Fibroblast of skin of abdomen (primary cell): ENCODE data around the gene PRL.
A peak's percentile ranks its signal among the peaks of the same experiment; 100 is the strongest.

Experiments
- DNase-seq: peaks from one replicate; pipeline ENCODE4 v3.0.0-alpha.2; 2013

Gene PRL

DNA sequence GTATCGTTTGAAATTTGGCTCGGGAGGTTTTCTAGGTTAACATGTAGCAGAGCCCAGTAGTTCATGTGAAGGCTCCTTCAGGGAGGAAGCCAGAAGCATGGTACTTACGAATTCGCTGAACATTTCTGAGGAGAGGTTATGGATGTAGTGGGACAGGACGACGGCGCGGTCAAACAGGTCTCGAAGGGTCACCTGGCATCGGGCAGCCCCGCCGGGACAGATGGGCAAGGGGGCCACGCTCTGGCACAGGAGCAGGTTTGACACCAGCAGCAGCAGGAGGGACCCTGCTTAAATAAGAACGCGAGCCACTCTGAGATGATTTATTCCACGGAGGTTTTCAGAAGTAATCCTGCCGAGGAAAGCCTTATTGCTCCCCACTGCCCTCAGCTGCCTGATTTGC is 2.5 kb downstream of the PRL start:
- DNase-seq = no peak

DNA sequence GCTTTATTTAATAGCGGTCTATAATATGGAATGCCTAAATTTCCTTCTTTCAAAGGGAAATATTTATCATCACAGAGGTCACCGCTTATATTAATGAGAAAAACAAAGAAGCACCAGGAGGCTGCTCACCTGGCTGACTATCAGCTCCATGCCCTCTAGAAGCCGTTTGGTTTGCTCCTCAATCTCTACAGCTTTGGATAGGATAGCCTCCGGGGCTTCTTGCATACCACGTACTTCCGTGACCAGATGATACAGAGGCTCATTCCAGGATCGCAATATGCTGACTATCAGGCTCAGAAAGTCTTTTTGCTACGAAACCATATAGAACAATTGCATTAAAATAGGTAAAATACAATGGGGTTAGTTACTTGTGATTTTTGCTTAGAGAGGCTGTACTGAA is 6.8 kb downstream of the PRL start:
- DNase-seq = no peak

DNA sequence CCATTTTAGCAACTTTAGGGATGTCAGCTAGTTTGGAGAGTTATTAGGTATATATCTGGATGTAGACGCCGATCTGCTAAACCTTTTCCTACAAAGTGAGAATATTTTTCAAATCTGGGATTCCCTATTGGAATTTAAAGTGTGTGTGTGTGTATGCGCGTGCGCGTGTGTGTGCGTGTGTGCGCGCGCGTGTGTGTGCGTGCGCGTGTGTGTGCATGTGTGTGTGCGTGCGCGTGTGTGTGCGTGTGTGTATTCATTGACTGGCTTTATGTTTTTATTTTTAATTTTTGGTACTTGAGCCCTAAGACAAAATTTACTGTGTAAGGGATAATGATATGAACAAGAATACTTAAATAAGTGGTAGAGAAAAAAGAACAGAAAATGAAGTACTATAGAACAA is 8.1 kb downstream of the PRL start:
- DNase-seq = no peak

- DNase-seq = no peak
Observed at GRCh38 chr6:22284666-22285065, 12.2 kb downstream of the PRL start.

DNA sequence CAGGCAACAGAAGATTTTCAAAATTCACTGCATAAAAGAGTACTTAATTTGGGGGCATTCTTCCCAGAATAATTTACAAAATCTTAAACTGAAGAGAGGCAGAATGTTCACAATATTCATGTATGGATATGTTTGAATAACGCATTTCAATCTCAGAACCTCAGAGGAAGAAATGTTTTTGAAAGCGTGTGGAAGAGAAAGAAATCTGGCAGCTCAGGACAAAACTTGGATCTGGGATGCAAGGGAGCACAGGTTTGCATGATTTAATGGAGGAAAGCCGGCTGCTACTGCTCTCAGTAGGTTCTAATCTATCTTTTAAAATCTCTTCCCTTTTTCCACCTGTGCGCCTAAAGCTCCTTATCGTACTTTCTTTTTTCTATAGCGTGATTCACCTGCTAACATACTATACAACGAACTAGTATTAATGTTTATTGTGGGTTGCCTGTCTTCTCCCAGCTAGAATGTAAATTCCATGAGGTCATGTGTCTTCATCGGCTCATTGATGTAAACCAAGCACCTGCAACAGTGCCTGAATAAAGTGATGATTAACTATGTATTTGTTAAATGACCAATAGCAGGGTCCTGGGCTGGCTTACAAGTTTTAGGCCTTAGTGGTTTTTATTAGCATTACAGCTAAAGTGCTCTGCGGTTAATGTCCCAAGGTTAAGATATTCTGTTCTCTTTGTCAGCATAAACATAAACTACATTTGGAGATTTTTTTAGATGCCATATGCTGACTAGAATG is 15.3 kb downstream of the PRL start:
- no peak for DNase-seq

GRCh38 chr6:22279427-22279826 is 17.4 kb downstream of the PRL start:
- no peak for DNase-seq

GRCh38 chr6:22271081-22271480 is 25.8 kb downstream of the PRL start:
- peak; percentile 41 for DNase-seq

- no peak for DNase-seq
Observed at GRCh38 chr6:22263748-22264147, 33.1 kb downstream of the PRL start.

- no peak for DNase-seq
Observed at GRCh38 chr6:22254886-22255285, 42.0 kb downstream of the PRL start.

DNA sequence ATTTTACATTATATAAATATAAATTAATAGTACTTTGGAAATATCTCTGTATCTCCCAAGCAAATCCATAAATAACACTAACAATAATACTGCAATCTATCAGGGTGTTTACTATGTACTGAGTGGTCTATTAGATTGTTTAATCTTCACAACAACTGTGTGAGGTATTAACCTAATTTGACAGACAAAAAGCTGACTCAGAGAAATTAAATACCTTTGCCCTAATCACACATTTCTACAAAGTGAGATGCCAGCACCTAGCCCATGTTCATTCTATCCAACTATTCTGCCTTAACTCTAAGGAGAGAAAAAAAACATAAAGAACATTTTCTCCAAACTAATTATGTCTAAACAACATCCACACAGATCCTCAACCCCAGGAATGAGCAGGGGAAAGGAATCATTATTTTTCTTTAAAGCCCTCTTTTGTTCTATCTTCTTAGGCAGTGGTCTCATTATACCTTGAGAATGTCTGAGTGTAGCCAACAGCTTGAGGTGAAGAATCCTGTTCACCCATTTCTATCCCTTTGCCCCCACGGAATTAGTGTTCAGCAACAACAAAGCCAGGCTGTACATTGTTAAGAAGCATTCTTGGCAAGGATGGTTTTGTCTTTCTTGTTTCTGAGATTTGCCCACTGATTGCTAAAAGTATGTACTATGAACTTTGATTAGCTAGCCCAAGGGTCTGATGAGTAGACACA is 42.7 kb downstream of the PRL start:
- no peak for DNase-seq

GRCh38 chr6:22251348-22251747 is 45.5 kb downstream of the PRL start:
- DNase-seq = peak; percentile 72

- no peak for DNase-seq
Observed at GRCh38 chr6:22250486-22250885, 46.4 kb downstream of the PRL start.

GRCh38 chr6:22249711-22250350 is 47.0 kb downstream of the PRL start:
- DNase-seq = no peak

DNA sequence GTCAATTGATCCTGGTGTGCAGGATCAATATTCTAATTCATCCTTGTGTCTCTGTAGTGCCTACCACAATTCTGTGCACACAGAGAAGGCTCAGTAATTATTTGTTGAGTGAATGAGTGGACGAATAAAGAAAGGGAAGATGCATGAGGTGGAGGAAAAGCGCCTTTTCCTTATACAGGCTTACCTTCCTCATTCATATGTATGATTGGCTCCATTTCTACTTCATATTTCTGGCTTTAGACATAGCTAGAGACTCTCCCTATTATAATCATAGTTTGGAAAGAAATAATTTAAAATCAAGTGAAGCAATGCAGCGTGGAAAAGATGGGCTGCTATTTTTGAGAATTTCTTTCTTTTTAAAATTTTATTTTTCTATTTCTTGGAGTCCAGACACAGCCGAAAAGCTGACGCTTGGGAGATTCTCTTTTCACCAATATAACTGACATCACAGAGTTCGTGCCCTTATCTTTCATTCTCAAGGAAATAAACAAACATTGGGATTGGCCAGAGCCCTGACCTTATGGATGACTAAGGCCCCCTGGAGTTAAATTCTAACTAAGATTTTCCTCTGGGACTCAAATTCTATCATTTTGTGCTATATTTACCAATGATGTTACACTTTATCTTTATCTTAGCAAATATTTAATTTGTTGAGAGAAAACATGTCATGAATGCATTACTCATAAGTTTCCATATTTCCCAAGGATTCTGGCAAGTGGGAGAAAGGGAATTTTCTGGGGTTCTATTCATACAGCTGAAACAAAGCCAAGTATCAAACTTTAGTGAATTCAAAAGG is 48.1 kb downstream of the PRL start:
- DNase-seq = peak; percentile 52

DNA sequence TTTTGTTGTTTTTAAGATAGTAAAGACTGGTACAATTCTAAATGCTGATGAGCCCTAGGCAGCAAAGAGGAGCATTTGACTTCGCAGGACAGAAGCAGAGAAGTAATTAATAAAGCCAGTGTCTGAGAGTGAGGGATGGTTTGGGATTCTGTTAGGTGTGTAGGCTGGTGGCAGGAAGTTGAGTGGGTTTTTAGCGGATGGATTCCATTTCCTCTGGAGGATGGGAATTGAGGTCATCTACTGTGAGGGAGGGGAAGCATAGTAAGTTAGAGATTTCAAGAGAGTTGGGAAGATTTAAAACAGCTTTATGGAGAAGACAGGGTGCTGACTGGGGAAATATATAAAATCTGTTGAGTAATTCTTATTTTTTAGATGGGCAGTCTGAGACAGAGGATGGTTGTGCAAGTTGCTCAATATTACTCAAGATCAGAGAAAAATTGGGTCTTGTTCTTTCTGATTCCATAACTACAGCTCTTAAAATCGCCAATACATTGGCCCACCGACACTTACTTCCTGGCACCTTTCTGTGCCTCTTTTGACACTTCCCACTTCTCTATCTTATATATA is 48.8 kb downstream of the PRL start:
- DNase-seq = peak; percentile 28

GRCh38 chr6:22240025-22240424 is 56.8 kb downstream of the PRL start:
- no peak for DNase-seq

- DNase-seq = peak; percentile 78
Observed at GRCh38 chr6:22239261-22239921, 57.4 kb downstream of the PRL start.

- DNase-seq = no peak
Observed at GRCh38 chr6:22238861-22239260, 58.0 kb downstream of the PRL start.

- DNase-seq = no peak
Observed at GRCh38 chr6:22237526-22237925, 59.3 kb downstream of the PRL start.
